Tibial artery (tissue), 4 donors: ENCODE results near the gene NRXN3.

Experiments used
- DNase-seq, 2 donors: peaks; one replicate each; pipeline ENCODE4 v3.0.0-alpha.2; 2019
- H3K27ac ChIP-seq, 2 donors: fragments of 200-600 bp; sonication (generic) in 1 of 2; 1 replicate in 1 of 2; 2 replicates in 1 of 2; pipeline ENCODE4 v1.5.1; 2018 to 2019; ENCODE audit warnings: mild to moderate bottlenecking in 1 of 2
- H3K27me3 ChIP-seq, 2 donors: fragments of 200-600 bp; sonication (generic) in 1 of 2; one replicate each; pipeline versions ENCODE4 v1.5.1 to v1.6.0; 2016 to 2019
- H3K36me3 ChIP-seq, 3 donors: fragments of 200-600 bp; sonication (generic) in 2 of 3; one replicate each; pipeline ENCODE4 v1.5.1; 2016 to 2019; ENCODE audit warnings: mild to moderate bottlenecking in 2 of 3
- H3K4me1 ChIP-seq, 4 donors: fragments of 200-600 bp; sonication (generic) in 2 of 4; 1 replicate in 3 of 4; 2 replicates in 1 of 4; pipeline ENCODE4 v1.5.1; 2016 to 2019
- H3K4me3 ChIP-seq, 2 donors: fragments of 200-600 bp; sonication (generic) in 1 of 2; 1 replicate in 1 of 2; 2 replicates in 1 of 2; pipeline ENCODE4 v1.5.1; 2018 to 2019; ENCODE audit warnings: mild to moderate bottlenecking in 2 of 2
- H3K9me3 ChIP-seq, 3 donors: fragments of 200-600 bp; sonication (generic) in 1 of 3; one replicate each; pipeline ENCODE4 v1.5.1; 2016 to 2019
- CTCF ChIP-seq, 2 experiments: fragments of 200-600 bp in 1 of 2; fragments of 450-650 bp in 1 of 2; IDR thresholded peaks; one replicate each; pipeline ENCODE4 v1.5.1; 2017 to 2019; ENCODE audit warnings: antibody characterized with exemption in 2 of 2, mild to moderate bottlenecking in 1 of 2, moderate library complexity in 1 of 2
- intact Hi-C: fragments of 100-400 bp; cut with DNase I; formaldehyde crosslinking; loops from one replicate; pipeline ENCODE4 v1.15.0; 2023; ENCODE audit warnings: low total_unique reads

Gene NRXN3

GRCh38 chr14:78175412-78175811 is 5.2 kb downstream of the NRXN3 start:
- no peaks in the 10 kb centered on the region for H3K9me3 ChIP-seq
- intact Hi-C loops = no loop called here
- no peak overlapping the region for H3K4me3 ChIP-seq
- H3K4me1 ChIP-seq = no peaks in the 10 kb centered on the region
- H3K27me3 ChIP-seq = peaks cover 0 to 5% of the 10 kb centered on the region in 2 donors
- no peak for TF ChIP-seq CTCF (IDR thresholded peaks at IDR 0.05)
- no peak for DNase-seq
- no peaks in the 10 kb centered on the region for H3K36me3 ChIP-seq
- H3K27ac ChIP-seq = no peak overlapping the region

GRCh38 chr14:78178071-78178470 is 7.9 kb downstream of the NRXN3 start:
- no peak for DNase-seq
- H3K4me3 ChIP-seq = no peak overlapping the region
- intact Hi-C loops = no loop called here
- no peaks in the 10 kb centered on the region for H3K27me3 ChIP-seq
- no peak for TF ChIP-seq CTCF (IDR thresholded peaks at IDR 0.05)
- H3K4me1 ChIP-seq = no peaks in the 10 kb centered on the region
- no peaks in the 10 kb centered on the region for H3K36me3 ChIP-seq
- no peak overlapping the region for H3K27ac ChIP-seq
- no peaks in the 10 kb centered on the region for H3K9me3 ChIP-seq

- no peak for TF ChIP-seq CTCF (IDR thresholded peaks at IDR 0.05)
- no peak for DNase-seq
- intact Hi-C loops = no loop called here
These were observed 8.8 kb downstream of the NRXN3 start for GRCh38 chr14:78178971-78179370.

GRCh38 chr14:78181270-78181669 is 11.1 kb downstream of the NRXN3 start:
- intact Hi-C loops = no loop called here
- H3K27ac ChIP-seq = no peak overlapping the region
- no peak for DNase-seq
- H3K4me1 ChIP-seq = no peaks in the 10 kb centered on the region
- H3K9me3 ChIP-seq = no peaks in the 10 kb centered on the region
- TF ChIP-seq CTCF (IDR thresholded peaks at IDR 0.05) = no peak
- no peaks in the 10 kb centered on the region for H3K36me3 ChIP-seq
- no peak overlapping the region for H3K4me3 ChIP-seq
- no peaks in the 10 kb centered on the region for H3K27me3 ChIP-seq

More at GRCh38 chr14:78178971-78179370, 8.8 kb downstream of the NRXN3 start:
- no peaks in the 10 kb centered on the region for H3K27me3 ChIP-seq
- no peak overlapping the region for H3K4me3 ChIP-seq
- no peak overlapping the region for H3K27ac ChIP-seq
- no peaks in the 10 kb centered on the region for H3K36me3 ChIP-seq
- H3K4me1 ChIP-seq = no peaks in the 10 kb centered on the region
- H3K9me3 ChIP-seq = no peaks in the 10 kb centered on the region

GRCh38 chr14:78182722-78183121 is 12.5 kb downstream of the NRXN3 start:
- Histone ChIP-seq H3K4me1 (no peaks in the 10 kb centered on the region), H3K9me3 (no peaks in the 10 kb centered on the region), H3K27me3 (no peaks in the 10 kb centered on the region), H3K4me3 (no peak overlapping the region), H3K27ac (no peak overlapping the region), H3K36me3 (no peaks in the 10 kb centered on the region)
- no peak for DNase-seq
- TF ChIP-seq CTCF (IDR thresholded peaks at IDR 0.05) = no peak
- intact Hi-C loops = no loop called here

- no peak overlapping the region for H3K27ac ChIP-seq
- intact Hi-C loops = no loop called here
These were observed 14.0 kb downstream of the NRXN3 start for GRCh38 chr14:78184157-78184556.

More at GRCh38 chr14:78184157-78184556, 14.0 kb downstream of the NRXN3 start:
- no peaks in the 10 kb centered on the region for H3K36me3 ChIP-seq
- no peak for DNase-seq
- no peaks in the 10 kb centered on the region for H3K4me1 ChIP-seq
- H3K9me3 ChIP-seq = no peaks in the 10 kb centered on the region
- H3K4me3 ChIP-seq = no peak overlapping the region
- no peaks in the 10 kb centered on the region for H3K27me3 ChIP-seq
- no peak for TF ChIP-seq CTCF (IDR thresholded peaks at IDR 0.05)
